H1 (cell line): ENCODE results near the gene WWP2. TPM values are rescaled to one million over a fixed set of nuclear protein-coding genes. Genes with fewer than 3 reads are reported as not detected.

Experiments used
- KDM1A ChIP-seq: fragments of 200-600, 300-600 bp; sonication (generic); IDR thresholded peaks from 2 replicates; pipeline ENCODE4 v1.7.1; 2016; ENCODE audit warnings: mild to moderate bottlenecking, low read length, borderline replicate concordance
- MAFK ChIP-seq: IDR thresholded peaks from 2 replicates; pipeline ENCODE4 v1.6.1; 2012; ENCODE audit warnings: low read depth, mild to moderate bottlenecking, improper control_type of control experiment, low read length
- NANOG ChIP-seq: IDR thresholded peaks from 2 replicates; pipeline ENCODE4 v1.6.1; 2011; ENCODE audit warnings: low read length, low read depth, mild to moderate bottlenecking, inconsistent platforms; ENCODE audit not compliant: insufficient read depth, poor library complexity, severe bottlenecking
- RXRA ChIP-seq: IDR thresholded peaks from 2 replicates; pipeline ENCODE4 v1.6.1; 2011; ENCODE audit warnings: low read depth, mild to moderate bottlenecking, low read length, moderate library complexity; ENCODE audit not compliant: insufficient read depth
- TAF1 ChIP-seq: IDR thresholded peaks from 2 replicates; pipeline ENCODE4 v1.6.1; 2011; ENCODE audit warnings: mild to moderate bottlenecking, low read depth, low read length
- TAF7 ChIP-seq: optimal IDR thresholded peaks from 2 replicates; pipeline ENCODE3; 2011; ENCODE audit warnings: low read depth, mild to moderate bottlenecking, inconsistent platforms, low read length, moderate library complexity, borderline replicate concordance
- ZNF274 ChIP-seq: IDR thresholded peaks from 2 replicates; pipeline ENCODE4 v1.7.0; 2012; ENCODE audit warnings: low read length, borderline replicate concordance; ENCODE audit errors: extremely low read depth
- polyA plus RNA-seq, 7 experiments: library from polyadenylated mRNA; depleted of rRNA in 3 of 7; stranded (reverse) in 5 of 7; unstranded in 2 of 7; fragments of >200 nt in 5 of 7; fragments of 200-250 nt in 2 of 7; gene quantifications; 1 replicate in 5 of 7; 2 replicates in 1 of 7; 4 replicates in 1 of 7; pipeline versions ENCODE4 v1.2.1 to v1.2.3, GENCODE V29; 2011 to 2013; ENCODE audit warnings: missing spikeins in 2 of 7, mixed read lengths in 2 of 7
- total RNA-seq: library from RNA; stranded (reverse); fragmentation: NEBNext Ultra II Directional; extraction: Animal tissue kit (Norgen Biotek cat#: 25700); gene quantifications from 2 replicates; pipeline ENCODE4 v1.2.1, GENCODE V29; 2021
- TF ChIP-seq, protein P1 (sequence below): fragments of 300-600 bp; sonication (generic); IDR thresholded peaks from 2 replicates; pipeline ENCODE4 v1.7.1; 2012; ENCODE audit warnings: low read length, moderate library complexity, mild to moderate bottlenecking, inconsistent platforms; ENCODE audit not compliant: insufficient replicate concordance
- TF ChIP-seq, protein P2 (sequence below), 3 experiments: IDR thresholded peaks; 1 replicate in 2 of 3; 2 replicates in 1 of 3; pipeline versions ENCODE4 v1.5.1 to v1.6.1; 2011; ENCODE audit warnings: low read length in 3 of 3, mild to moderate bottlenecking in 3 of 3, inconsistent platforms in 2 of 3, low read depth in 1 of 3, moderate library complexity in 1 of 3; ENCODE audit not compliant: insufficient read depth in 1 of 3; ENCODE audit errors: control extremely low read depth in 1 of 3

The WWP2 gene
- total and polyA plus RNA-seq, 2 of the 8 experiments (the other 6 are each of a cell fraction or from before 2014, with no cell fraction given) = 14.1 to 42.2 TPM

DNA sequence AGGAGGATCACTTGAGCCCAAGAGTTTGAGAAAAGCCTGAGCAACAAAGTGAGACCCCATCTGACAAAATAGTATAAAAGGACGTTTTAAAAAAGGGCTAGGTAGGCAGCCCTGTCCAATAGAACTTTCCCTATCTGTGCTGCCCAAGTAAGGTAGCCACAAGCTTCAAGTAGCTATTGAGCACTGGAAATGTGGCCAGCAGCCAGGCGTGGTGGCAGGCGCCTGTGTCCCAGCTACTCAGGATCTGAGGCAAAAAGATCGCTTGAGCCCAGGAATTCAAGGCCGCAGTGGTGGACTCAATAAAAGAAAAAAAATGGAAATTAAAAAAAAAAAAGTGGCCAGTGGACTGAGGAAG, 34.2 kb upstream of the WWP2 start (continued):
- TF ChIP-seq, protein P1, sequence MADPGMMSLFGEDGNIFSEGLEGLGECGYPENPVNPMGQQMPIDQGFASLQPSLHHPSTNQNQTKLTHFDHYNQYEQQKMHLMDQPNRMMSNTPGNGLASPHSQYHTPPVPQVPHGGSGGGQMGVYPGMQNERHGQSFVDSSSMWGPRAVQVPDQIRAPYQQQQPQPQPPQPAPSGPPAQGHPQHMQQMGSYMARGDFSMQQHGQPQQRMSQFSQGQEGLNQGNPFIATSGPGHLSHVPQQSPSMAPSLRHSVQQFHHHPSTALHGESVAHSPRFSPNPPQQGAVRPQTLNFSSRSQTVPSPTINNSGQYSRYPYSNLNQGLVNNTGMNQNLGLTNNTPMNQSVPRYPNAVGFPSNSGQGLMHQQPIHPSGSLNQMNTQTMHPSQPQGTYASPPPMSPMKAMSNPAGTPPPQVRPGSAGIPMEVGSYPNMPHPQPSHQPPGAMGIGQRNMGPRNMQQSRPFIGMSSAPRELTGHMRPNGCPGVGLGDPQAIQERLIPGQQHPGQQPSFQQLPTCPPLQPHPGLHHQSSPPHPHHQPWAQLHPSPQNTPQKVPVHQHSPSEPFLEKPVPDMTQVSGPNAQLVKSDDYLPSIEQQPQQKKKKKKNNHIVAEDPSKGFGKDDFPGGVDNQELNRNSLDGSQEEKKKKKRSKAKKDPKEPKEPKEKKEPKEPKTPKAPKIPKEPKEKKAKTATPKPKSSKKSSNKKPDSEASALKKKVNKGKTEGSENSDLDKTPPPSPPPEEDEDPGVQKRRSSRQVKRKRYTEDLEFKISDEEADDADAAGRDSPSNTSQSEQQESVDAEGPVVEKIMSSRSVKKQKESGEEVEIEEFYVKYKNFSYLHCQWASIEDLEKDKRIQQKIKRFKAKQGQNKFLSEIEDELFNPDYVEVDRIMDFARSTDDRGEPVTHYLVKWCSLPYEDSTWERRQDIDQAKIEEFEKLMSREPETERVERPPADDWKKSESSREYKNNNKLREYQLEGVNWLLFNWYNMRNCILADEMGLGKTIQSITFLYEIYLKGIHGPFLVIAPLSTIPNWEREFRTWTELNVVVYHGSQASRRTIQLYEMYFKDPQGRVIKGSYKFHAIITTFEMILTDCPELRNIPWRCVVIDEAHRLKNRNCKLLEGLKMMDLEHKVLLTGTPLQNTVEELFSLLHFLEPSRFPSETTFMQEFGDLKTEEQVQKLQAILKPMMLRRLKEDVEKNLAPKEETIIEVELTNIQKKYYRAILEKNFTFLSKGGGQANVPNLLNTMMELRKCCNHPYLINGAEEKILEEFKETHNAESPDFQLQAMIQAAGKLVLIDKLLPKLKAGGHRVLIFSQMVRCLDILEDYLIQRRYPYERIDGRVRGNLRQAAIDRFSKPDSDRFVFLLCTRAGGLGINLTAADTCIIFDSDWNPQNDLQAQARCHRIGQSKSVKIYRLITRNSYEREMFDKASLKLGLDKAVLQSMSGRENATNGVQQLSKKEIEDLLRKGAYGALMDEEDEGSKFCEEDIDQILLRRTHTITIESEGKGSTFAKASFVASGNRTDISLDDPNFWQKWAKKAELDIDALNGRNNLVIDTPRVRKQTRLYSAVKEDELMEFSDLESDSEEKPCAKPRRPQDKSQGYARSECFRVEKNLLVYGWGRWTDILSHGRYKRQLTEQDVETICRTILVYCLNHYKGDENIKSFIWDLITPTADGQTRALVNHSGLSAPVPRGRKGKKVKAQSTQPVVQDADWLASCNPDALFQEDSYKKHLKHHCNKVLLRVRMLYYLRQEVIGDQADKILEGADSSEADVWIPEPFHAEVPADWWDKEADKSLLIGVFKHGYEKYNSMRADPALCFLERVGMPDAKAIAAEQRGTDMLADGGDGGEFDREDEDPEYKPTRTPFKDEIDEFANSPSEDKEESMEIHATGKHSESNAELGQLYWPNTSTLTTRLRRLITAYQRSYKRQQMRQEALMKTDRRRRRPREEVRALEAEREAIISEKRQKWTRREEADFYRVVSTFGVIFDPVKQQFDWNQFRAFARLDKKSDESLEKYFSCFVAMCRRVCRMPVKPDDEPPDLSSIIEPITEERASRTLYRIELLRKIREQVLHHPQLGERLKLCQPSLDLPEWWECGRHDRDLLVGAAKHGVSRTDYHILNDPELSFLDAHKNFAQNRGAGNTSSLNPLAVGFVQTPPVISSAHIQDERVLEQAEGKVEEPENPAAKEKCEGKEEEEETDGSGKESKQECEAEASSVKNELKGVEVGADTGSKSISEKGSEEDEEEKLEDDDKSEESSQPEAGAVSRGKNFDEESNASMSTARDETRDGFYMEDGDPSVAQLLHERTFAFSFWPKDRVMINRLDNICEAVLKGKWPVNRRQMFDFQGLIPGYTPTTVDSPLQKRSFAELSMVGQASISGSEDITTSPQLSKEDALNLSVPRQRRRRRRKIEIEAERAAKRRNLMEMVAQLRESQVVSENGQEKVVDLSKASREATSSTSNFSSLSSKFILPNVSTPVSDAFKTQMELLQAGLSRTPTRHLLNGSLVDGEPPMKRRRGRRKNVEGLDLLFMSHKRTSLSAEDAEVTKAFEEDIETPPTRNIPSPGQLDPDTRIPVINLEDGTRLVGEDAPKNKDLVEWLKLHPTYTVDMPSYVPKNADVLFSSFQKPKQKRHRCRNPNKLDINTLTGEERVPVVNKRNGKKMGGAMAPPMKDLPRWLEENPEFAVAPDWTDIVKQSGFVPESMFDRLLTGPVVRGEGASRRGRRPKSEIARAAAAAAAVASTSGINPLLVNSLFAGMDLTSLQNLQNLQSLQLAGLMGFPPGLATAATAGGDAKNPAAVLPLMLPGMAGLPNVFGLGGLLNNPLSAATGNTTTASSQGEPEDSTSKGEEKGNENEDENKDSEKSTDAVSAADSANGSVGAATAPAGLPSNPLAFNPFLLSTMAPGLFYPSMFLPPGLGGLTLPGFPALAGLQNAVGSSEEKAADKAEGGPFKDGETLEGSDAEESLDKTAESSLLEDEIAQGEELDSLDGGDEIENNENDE = no peak
- no peak for TF ChIP-seq MAFK
- no peak for TF ChIP-seq ZNF274
- TF ChIP-seq, protein P2, sequence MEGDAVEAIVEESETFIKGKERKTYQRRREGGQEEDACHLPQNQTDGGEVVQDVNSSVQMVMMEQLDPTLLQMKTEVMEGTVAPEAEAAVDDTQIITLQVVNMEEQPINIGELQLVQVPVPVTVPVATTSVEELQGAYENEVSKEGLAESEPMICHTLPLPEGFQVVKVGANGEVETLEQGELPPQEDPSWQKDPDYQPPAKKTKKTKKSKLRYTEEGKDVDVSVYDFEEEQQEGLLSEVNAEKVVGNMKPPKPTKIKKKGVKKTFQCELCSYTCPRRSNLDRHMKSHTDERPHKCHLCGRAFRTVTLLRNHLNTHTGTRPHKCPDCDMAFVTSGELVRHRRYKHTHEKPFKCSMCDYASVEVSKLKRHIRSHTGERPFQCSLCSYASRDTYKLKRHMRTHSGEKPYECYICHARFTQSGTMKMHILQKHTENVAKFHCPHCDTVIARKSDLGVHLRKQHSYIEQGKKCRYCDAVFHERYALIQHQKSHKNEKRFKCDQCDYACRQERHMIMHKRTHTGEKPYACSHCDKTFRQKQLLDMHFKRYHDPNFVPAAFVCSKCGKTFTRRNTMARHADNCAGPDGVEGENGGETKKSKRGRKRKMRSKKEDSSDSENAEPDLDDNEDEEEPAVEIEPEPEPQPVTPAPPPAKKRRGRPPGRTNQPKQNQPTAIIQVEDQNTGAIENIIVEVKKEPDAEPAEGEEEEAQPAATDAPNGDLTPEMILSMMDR (IDR thresholded peaks at IDR 0.05; ENCODE audit: control extremely low read depth in 1 of 3, insufficient read depth in 1 of 3, low read depth in 1 of 3, low read length in 3 of 3) = no peak
- TF ChIP-seq RXRA = no peak
- no peak for TF ChIP-seq TAF7
- no peak for TF ChIP-seq NANOG
- TF ChIP-seq KDM1A = no peak
- no peak for TF ChIP-seq TAF1
